ENCODE data around the gene SEMA5A.

- TF ChIP-seq CTCF (IDR thresholded peaks at IDR 0.05) (no peak), POLR2A (IDR thresholded peaks at IDR 0.05) (no peak)
Observed at GRCh38 chr5:9316733-9317132, 229.1 kb downstream of the SEMA5A start.
